Measurements from ENCODE around the gene PLA2G10. TPM values are rescaled to one million over a fixed set of nuclear protein-coding genes. Genes with fewer than 3 reads are reported as not detected.

Gene PLA2G10
- total and polyA plus RNA-seq, 9 of the 15 experiments (the other 6 are each of a cell fraction or from before 2014, with no cell fraction given), result not detected

DNA sequence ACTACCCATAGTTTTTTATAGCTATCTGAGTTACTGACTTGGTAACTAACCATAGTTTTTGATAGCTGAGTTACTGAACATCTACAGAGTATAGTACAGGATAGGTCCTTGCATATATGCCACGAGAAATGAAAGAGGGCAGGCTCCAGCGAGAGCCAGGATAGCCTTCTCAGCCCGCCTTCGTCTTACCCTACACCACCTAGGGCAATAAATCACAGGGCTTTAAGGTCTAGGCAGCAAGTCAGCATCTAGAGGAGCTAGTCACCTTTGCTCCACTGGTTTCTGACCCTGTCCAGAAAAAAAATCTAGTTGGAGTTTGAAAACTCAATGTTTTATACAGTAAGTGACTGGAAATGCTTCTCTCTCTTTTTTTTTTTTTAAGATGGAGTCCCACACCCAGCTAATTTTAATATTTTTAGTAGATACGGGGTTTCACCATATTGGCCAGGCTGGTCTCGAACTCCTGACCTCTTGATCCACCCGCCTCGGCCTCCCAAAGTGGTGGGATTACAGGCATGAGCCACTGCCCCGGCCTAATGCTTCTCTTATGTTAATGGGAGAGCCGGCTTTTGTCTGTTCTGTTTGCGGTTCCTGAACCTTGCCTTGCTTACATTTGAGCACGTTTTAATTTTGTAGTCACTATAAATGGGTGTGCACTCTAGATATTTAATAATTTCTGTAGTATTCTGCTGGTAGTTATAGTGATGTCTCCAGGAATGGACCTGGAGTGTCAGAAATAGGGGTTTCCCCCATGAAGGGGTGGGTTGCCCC, 58.5 kb downstream of the PLA2G10 start:
- Histone ChIP-seq H4K20me1 (replicated peaks; ENCODE audit: control insufficient read depth, insufficient read depth, low read length) (peaks cover 17% of the 10 kb centered on the region), H3K4me3 (no peak overlapping the region), H3K27ac (ENCODE audit: extremely low read depth, low read depth, low read length) (no peak overlapping the region), H3K4me1 (replicated peaks in 1 of 2; ENCODE audit: control insufficient read depth in 2 of 2, insufficient read depth in 2 of 2, low read length in 2 of 2) (peaks cover 20 to 23% of the 10 kb centered on the region in 2 experiments), H3K79me2 (ENCODE audit: control insufficient read depth, insufficient read depth, low read length) (peaks cover 89% of the 10 kb centered on the region), H3K4me2 (ENCODE audit: insufficient read depth, low read length) (no peak overlapping the region), H3K9me1 (ENCODE audit: control insufficient read depth, insufficient read depth, low read length) (peaks cover 3% of the 10 kb centered on the region), H3K9me3 (replicated peaks; ENCODE audit: control insufficient read depth, insufficient read depth, low read depth, low read length) (no peaks in the 10 kb centered on the region), H2AFZ (ENCODE audit: low read depth, low read length) (no peak overlapping the region), H3K27me3 (ENCODE audit: control insufficient read depth in 2 of 2, insufficient read depth in 2 of 2, low read length in 2 of 2) (no peaks in the 10 kb centered on the region), H3K9ac (ENCODE audit: insufficient read depth in 1 of 2, low read depth in 2 of 2, low read length in 2 of 2) (no peak overlapping the region; a peak in 1 of 4 replicates), H3K36me3 (ENCODE audit: control insufficient read depth, insufficient read depth, low read length) (peaks cover 50% of the 10 kb centered on the region)
- no peak for ATAC-seq
- FAIRE-seq, result no peak
- CTCF ChIA-PET (ENCODE audit: low intra/inter-chr PET ratio), result no interaction called here
- TF ChIP-seq MEIS2 (IDR thresholded peaks at IDR 0.05; ENCODE audit: partially characterized antibody) (peak; percentile 7), KDM1A (IDR thresholded peaks at IDR 0.05) (no peak)
- TF ChIP-seq, protein P1, sequence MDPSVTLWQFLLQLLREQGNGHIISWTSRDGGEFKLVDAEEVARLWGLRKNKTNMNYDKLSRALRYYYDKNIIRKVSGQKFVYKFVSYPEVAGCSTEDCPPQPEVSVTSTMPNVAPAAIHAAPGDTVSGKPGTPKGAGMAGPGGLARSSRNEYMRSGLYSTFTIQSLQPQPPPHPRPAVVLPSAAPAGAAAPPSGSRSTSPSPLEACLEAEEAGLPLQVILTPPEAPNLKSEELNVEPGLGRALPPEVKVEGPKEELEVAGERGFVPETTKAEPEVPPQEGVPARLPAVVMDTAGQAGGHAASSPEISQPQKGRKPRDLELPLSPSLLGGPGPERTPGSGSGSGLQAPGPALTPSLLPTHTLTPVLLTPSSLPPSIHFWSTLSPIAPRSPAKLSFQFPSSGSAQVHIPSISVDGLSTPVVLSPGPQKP (CRISPR knock-in tag; IDR thresholded peaks at IDR 0.05), result no peak
- BruUV-seq (replicated peaks), result no TSS peak
- no peak for DNase-seq (ENCODE audit: extremely low read depth in 1 of 4, low spot score in 3 of 4)
- 84% methylated on average over 12 of the region's 12 CpGs for WGBS (ENCODE audit: insufficient coverage, low coverage, missing lambda C conversion rate)
- intact Hi-C loops (cut with micrococcal nuclease) (no loop called here), in situ Hi-C loops (cut with MboI) (loop anchor here (25.0 kb wide), 1 partner anchor 1877 kb away; no protein-coding TSS in a partner anchor)
- POLR2A ChIA-PET, result no interaction called here
